Right renal cortex interstitium (tissue), 3 donors: ENCODE results near the gene GAK. TPM values are rescaled to one million over a fixed set of nuclear protein-coding genes. Genes with fewer than 3 reads are reported as not detected.

Experiments
- DNase-seq, 3 donors: peaks; one replicate each; pipeline ENCODE4 v3.0.0-alpha.2; 2013; ENCODE audit warnings: low read depth in 3 of 3, low spot score in 2 of 3
- polyA plus RNA-seq, 3 donors: library from polyadenylated mRNA; unstranded; fragments of 120-200 nt; gene quantifications; one replicate each; pipeline ENCODE4 v1.2.1, GENCODE V29; 2013; ENCODE audit not compliant: insufficient read length in 3 of 3

GAK gene
- polyA plus RNA-seq, 3 donors, result 43.4 to 51.6 (median 50.9) TPM

DNA sequence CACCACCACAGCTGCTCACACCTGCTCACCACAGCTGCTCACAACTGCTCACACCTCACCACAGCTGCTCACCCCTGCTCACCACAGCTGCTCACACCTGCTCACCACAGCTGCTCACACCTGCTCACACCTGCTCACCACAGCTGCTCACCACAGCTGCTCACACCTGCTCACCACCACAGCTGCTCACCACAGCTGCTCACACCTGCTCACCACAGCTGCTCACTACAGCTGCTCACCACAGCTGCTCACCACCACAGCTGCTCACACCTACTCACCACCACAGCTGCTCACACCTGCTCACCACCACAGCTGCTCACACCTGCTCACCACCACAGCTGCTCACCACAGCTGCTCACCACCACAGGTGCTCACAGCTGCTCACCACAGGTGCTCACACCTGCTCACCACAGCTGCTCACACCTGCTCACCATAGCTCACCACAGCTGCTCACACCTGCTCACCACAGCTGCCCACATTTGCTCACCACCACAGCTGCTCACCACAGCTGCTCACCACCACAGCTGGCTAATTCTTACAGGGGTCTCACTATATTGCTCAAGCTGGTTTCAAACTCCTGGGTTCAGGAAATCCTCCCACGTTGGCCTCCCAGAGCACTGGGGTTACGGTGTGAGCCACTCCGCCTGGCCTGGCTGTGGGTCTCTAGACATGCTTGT lies 75.8 kb downstream of the GAK start:
- no peak for DNase-seq

DNA sequence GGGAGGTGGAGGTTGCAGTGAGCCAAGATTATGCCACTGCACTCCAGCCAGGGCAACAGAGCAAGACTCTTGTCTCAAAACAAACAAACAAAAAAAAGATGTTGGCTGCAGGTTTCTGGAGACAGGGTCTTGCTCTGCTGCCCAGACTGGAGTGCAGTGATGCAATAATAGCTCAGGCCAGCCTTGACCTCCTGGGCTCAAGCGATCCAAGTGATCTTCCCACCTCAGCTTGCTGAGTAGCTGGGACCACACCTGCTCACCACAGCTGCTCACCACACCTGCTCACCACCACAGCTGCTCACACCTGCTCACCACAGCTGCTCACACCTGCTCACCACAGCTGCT lies 76.3 kb downstream of the GAK start:
- no peak for DNase-seq

DNA sequence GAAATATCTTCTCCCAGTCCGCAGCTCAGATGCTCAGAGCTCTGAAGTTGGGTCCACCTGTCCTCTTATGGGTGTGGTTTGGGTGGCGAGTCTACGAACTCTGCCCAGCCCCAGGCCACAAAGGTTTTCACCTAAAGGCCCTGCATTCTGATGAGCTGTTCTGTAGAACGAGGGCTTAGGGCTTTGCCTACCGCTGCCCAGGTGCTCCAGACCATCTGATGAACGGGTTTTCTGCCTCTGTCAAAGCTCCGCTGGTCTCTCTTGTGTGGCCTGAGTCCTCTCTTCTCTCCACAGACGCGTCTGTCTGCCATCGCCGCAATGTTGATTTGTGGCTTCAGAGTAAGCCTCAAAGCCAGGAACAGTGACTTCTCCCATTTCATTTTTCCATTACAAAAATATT lies 77.8 kb downstream of the GAK start:
- no peak for DNase-seq

DNA sequence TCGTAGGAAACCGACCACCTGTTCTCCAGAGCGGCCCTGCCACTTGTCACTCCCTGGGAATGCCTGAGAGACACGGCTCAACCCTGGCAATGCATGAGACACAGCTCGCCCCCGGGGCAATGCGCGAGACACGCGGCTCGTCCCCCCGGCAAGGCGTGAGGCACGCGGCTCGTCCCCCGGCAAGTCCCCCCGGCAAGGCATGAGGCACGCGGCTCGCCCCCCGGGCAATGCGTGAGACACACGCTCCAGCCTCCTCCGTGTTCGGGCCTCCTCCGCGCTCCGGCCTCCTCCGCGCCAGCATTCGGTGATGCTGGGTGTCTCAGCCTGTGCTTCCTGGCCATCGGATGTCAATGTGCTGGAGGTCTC lies 78.7 kb downstream of the GAK start:
- no peak for DNase-seq

DNA sequence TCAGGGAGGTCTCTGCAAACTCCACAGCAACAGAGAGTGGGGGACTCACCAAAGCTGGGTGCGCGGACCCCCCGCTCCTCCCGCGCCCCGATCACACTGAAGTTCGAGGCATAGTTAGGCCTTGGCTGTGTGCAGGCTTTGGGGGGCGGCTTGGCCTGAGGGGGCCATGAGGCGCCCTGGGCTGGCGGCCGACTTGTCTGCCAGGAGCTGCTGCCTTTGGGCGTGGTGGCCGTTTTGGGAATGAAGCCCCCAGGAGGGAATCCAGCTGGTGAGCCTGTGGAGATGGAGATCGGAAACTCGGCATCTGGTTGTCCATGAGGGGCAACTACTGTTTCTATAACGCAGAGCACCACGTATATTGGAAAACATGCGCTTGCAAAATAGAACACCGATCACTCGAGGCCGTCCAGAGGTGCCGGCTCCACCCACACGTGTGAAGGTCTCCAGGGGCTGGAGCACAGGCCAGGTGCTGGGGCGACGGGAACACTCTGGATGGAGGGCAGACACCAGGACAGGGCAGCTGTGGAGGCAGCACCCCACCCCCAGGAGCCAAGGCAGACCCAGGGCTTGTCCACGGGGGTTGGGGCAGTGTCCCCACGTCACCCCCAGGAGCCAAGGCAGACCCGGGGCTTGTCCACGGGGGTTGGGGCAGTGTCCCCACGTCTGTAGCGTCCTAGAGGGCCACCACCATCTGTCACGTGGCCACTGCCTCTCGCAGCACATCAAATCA lies 80.2 kb downstream of the GAK start:
- no peak for DNase-seq

DNA sequence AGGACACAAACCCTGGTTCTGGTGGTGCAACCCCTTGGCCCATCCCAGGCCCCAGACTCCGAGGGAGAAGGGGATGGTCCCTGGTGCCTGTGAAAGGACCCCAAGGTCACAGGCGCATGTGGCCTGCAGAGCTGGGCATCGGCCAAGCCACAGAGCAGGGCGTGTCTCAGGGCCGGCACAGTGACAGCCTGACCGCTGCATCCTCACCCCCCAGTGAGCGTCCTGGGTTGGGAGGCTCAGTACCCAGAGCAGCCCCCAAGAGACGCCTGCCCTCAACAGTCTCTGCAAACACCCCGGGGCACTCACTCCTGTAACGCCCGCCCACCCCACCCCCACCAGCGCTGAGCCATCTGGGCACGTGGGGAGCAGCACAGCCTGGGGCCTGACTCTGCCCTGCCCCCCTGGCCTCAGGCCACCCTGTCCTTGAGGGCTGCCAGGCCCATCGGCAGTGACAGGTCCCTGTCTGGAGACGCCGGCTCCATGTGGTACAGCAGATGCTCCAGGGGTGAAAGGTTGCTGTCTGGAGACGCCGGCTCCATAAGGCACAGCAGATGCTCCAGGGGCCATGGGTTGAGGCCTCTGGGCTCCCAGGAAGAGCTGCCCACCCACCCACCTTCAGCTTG lies 81.7 kb downstream of the GAK start:
- DNase-seq, result no peak

DNA sequence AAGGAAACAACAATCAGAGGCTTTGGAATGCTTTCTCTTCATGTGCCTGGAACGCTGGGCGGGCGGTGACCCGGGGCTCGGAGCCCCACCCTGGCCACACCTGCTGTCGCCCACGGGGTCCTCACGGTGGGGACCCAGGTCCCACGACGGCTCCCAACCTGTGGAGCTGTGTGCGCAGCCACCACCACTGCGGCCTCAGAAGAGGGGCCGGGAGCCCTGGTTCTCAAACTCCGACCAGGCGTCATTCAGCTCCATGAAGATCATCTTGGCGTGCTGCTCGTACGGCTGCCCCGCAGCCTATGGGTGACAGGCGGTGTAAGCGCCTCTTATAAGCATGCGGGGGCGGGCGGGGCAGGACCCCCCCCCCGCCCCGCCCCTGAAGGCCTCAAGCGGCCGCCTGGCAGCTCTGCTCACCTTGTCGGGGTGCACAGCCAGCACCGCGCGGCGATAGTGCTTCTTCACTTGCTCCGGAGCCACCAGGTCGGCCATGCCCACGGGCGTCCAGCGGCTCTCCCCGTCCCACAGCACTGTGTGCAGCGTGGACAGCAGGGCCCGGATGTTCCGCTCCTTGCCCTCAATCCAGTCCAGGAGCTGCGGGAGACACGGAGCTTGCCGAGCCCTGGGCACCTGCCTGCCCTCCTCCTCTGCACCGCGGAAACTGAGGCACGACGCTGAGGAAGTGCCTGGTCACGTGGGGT lies 82.5 kb downstream of the GAK start:
- DNase-seq, result no peak

DNA sequence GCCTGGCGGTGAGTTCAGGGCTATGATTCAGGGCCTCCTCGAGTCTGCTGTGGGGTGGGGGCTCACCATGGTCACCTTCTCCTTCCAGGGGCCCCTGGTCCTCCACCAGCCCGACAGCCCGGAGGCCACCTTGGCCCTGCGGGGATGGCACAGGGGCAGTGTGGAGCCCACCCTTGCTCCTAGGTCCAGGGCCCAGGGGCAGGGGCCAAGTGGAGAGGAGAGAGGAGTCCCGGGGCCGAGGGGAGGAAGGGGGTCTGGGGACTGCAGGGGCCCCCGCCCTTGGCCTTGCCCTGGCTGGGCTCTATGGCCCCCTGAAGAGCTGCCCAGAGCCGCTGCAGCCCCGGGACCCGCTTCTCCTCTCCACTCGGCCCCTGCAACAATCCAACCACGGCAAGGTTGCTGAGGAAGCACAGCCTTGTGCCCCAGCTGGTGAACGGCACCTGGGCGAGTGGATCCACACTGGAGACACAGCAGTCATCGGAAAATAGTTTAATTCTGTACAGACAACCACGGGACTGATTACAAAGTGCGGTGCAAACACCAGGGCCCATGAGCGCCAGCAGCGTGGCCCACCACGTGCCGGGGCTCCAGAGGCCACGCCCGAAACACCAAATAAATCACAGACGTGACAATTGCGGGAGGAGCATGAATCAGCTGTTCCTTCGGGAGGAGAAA lies 83.2 kb downstream of the GAK start:
- DNase-seq, result no peak

DNA sequence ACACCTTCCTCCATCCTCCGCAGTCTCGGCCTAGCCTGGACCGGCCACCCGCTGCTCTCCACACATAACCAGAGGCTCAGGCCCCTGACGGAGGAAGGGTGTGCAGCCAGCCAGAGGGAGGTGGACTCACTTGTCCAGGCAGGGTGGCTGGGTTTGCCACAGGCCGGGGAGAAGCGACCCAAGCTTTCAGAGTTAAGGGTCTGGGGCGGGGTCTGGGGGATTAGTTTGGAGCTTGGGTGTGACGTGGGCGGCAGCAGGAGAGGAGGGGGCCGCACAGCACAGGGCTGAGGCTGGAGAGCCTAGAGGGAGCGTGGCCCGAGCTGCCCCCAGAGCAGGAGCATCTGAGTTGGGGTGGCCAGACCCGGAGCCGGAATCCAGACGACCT lies 83.8 kb downstream of the GAK start:
- DNase-seq, result no peak

DNA sequence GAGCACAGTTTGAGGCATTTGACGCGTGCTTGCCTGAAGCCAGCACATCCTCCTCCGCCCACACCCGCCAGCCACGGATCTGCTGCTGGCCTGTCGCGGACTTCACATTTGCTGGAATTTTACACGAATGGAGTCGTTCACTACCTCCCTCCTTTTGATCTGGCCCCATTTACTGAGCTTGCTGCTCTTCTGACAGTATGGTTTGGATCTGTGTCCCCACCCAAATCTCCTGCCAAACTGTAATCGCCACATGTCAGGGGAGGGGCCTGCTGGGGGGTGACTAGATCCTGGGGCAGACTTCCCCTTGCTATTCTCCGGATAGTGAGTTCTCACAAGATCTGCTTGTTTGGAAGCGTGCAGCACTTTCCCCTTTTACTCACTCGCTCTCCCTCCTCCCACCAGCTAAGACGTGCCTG lies 86.3 kb downstream of the GAK start:
- DNase-seq, result no peak

DNA sequence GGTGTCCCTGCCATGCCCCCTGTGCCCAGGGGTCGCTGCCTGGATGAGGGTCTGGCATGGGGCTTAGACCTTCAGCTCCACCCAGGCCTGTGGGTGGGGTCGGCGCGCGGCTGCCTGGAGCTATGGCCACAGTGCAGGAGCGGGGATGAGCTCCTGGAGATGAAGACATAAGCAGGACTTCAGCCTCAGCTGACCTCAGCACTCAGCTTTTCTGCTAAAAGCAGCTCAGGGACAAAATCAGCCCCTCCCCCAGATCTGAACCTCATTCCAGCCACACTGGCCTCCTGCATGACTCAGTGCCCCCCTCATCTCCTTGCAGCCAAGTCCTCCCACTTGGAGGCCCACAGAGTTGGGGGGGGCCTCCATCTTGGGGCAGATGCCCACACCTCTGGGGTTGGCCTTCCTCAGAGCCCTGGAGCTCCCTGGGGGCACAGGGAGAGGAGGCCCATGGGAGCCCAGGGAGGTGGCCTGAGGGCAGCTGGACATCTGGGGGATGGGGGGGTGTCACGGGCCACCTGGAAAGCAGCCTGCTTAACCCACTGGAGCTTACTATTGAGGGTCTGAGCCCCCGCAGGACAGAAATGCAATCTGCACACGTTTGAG lies 86.8 kb downstream of the GAK start:
- no peak for DNase-seq

DNA sequence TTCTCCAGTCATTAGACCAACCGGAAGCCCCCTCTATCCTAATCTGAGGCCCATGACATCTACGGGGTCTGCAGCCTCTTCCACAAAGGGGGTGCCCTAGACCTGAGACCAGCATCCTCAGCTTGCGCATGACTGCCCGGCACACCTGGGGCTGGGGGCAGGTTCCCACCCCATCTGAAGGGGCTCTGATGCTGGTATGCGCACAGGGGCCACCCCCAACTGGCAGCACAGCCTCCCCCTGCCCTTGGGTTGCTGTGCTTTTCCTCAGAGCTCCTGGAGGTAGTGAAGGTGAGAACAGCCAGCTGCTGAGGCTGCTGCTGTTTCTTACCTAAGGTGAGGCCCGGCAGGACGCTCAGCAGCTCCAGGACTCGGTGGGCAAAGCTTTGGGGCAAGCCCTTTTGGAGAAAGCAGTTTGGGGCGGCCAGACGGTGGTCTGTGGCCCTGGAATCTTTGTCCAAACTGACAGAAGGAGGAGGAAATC lies 87.3 kb downstream of the GAK start:
- DNase-seq, result no peak

DNA sequence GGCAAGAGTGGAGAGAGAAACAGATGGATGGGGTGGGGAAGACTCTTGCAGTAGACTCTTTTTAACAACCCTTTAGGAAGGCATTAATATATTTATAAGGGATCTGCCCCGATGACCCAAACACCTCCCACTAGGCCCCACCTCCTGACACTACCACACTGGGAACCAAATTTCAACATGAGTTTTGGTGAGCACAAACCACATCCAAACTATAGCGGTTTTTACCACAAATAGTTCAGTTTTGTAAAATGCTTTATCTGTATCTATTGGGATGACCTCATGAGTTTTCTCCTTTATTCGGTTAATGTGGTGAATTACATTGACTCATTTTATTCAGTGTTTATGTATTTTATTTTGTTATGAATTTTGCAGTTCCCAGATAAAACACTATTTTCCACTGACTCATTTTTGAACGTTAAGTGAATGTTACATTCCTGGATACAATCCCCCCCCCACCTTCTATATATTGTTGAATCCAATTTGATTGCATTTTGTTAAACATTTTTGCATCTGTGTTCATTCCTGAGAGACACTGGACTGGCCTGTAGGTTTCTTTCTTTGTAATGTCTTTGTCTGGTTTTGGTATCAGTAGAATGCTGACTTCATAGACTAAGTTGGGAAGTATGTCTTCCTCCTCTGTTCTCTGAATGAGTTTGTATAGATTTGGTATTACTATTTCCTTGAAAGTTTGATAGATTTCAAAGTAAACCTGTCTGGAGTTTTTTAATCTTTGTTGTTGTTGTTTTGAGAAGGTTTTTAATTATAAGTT lies 92.3 kb downstream of the GAK start:
- DNase-seq, result no peak

DNA sequence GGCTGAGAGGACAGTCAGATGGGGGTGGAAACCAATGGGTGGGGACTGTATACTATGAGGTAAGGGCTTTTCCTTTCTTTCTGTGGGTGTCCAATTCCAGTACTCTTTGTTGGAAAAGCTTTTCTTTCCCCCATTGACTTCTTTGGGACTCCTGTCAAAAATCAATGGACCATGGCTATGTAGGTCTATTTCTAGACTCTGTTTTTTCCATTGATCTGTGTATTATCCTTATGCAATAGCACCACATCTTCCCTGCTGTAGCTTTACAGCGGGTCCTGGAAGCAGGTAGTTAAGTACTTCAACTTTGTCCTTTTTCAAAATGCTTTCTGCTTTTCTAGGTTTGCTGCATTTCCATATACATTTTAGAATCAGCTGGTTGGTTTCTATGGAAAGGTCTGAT lies 94.3 kb downstream of the GAK start:
- DNase-seq, result no peak

DNA sequence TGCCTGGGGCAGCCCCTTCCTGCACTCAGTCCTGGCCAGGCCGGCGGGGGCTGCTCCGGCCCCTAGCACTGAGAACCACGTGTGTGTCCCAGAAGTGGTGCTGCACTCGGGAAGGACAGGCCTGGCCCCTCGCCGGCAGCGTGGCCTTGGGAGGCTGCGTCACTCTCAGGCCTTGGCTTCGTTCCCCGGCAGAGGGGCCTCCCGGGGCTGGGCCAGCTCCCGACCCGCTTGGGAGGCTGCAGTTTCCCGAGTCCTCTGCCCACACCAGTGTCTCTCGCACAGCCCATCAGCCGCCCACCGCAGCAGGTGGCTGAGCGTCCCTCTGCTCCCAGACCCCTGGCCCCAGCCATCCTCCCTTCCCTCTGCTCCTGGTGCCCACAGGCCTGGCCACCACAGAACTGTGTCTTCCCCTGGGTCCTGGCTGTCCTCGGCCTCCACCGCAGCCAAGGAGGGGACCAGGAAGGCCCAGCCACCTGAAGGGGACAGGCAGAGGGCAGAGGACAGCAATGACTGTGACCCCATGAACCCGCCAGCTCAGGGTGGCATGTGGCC lies 95.3 kb downstream of the GAK start:
- DNase-seq, result no peak

DNA sequence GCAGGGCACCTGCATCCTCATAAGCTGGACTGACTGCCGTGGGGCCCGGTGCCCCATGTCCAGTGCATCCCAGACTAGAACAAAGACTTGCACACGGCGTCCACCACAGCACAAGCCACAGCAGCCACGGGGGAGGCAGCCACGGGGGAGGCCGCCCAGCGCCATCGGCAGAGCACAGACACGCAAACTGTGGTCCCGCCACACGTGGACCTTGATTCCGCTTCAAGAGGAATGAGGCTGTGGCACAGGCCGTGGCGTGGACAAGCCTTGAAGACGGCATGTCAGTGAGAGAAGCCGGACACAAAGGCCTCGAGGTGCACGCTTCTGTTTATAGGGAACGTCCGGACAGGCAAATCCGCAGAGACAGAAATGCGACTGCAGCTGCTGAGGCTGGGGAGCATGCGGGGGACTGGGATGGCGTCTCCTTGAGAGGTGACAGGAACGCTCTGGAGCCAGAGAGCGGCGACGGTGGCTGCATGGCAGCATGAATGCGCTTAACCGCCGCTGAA lies 96.1 kb downstream of the GAK start:
- DNase-seq, result no peak

DNA sequence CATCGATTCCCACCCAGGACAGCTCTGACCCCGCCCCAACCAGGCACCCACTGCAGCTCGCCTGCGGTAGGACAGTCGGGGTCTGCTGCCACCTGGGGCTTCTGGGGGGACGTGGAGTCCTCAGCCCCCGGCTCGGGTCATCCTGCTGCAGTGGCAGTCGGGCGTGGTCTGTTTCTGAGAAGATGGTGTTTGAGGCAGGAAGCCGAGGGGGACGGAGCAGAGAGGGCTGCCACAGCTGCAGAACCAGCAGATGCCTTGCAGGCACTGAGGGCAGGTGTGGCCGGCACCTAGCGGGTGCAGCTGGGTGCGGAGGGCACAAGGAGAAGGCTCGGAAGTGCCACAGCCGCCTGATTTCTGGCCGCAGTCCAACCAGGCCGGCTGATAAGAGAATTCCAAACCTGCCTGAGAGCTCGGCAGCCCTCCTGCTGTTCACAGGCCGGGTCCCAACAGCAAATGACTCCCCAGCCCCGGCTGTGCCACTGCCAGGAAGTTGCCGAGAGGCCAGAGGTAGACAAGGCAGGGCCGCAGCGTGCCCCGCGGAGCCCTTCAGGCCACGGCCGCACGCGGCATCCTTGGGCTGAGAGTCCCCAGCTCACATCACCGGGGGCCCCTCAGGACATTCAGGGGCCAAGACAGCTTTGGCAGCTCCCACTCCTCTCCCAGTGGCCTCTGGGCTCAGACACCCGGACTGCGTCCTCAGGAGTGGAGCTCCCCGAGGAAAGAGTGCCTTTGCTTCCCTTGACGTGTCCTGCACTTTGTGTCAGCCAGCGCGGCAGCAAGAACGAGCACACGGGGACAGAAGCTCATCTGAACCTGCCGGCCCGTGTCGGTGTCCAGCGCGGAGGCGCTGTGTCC lies 96.7 kb downstream of the GAK start:
- DNase-seq, result no peak

DNA sequence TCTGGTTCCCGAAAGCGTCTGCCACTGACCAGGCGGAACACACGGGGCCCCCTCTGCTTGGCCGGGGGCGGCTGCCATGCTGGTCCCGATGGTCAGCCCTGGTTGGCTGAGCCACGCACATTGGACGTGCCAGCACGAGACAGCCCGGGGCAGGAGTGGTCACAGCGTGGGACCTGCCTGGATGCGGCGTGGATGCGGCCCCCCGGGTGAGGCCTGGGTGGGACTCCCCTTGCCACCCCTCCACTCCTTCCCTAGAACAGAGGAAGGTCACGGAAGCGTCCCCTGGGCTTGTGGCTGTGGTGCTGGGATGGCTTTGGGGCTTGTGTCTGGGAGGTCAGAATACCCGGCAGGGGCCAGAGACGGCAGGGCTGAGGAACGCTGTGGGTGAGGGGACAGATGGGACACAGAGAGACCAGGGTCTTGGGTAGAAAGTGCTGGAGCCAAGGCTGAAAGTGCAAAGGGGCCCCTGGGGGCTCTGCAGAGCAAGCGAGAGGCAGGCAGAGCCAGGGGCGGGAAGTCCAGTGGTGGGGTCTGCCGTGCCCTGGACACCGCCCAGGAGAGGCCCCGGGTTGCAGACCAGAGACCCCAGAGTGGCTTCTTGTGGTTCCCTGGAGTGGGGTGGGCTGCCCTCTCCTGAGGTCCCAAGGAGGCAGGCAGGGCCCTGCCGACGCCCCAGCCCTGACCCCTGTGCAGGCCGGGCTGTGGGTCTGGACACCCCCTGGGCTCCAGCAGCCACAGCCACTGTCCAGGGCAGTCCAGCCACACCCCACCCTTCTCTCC lies 97.6 kb downstream of the GAK start:
- no peak for DNase-seq
